Fibroblast of lung (primary cell): Measurements from ENCODE around the gene LFNG. TPM values are rescaled to one million over a fixed set of nuclear protein-coding genes. Genes with fewer than 3 reads are reported as not detected.
A peak's percentile ranks its signal among the peaks of the same experiment; 100 is the strongest.
"Not testable (repeated sequence)": the region's sequence is repeated elsewhere in the genome, so short reads cannot be mapped to it uniquely, and the experiment has no call there.

Experiments used
- DNase-seq, 2 donors: peaks; one replicate each; pipeline versions ENCODE4 v3.0.0 to v3.0.0-alpha.2; 2010; ENCODE audit warnings: low read depth in 2 of 2
- H2AFZ ChIP-seq: 2 replicates; pipeline ENCODE4 v1.5.1; 2012; ENCODE audit warnings: low read length, control low read depth, inconsistent platforms
- H3K27ac ChIP-seq: 2 replicates; pipeline ENCODE4 v1.5.1; 2011; ENCODE audit warnings: low read length, control low read depth; ENCODE audit not compliant: insufficient read depth
- H3K27me3 ChIP-seq: 2 replicates; pipeline ENCODE4 v1.5.1; 2011; ENCODE audit warnings: mild to moderate bottlenecking, low read length; ENCODE audit not compliant: control insufficient read depth, insufficient read depth
- H3K36me3 ChIP-seq: 2 replicates; pipeline ENCODE4 v1.5.1; 2011; ENCODE audit warnings: low read length; ENCODE audit not compliant: control insufficient read depth, insufficient read depth
- H3K4me1 ChIP-seq: 2 replicates; pipeline ENCODE4 v1.5.1; 2011; ENCODE audit warnings: low read length; ENCODE audit not compliant: control insufficient read depth, insufficient read depth; ENCODE audit errors: extremely low read depth
- H3K4me2 ChIP-seq: 2 replicates; pipeline ENCODE4 v1.5.1; 2011; ENCODE audit warnings: low read length, control low read depth; ENCODE audit not compliant: insufficient read depth; ENCODE audit errors: extremely low read depth
- H3K4me3 ChIP-seq, 4 experiments: fragments of 200-600 bp in 1 of 4; sonication (generic) in 1 of 4; replicated peaks in 1 of 4; 2 replicates each; pipeline ENCODE4 v1.5.1; 2011 to 2016; ENCODE audit warnings: low read length in 4 of 4, low read depth in 3 of 4, mild to moderate bottlenecking in 3 of 4, control low read depth in 2 of 4, inconsistent platforms in 1 of 4, mixed read lengths in 1 of 4; ENCODE audit not compliant: insufficient read depth in 1 of 4; ENCODE audit errors: control extremely low read depth in 1 of 4
- H3K79me2 ChIP-seq: 2 replicates; pipeline ENCODE4 v1.5.1; 2012; ENCODE audit warnings: mild to moderate bottlenecking, low read length, inconsistent platforms; ENCODE audit not compliant: control insufficient read depth, insufficient read depth
- H3K9ac ChIP-seq: 2 replicates; pipeline ENCODE4 v1.5.1; 2011; ENCODE audit warnings: mild to moderate bottlenecking, low read length, control low read depth; ENCODE audit not compliant: insufficient read depth
- H3K9me3 ChIP-seq: 2 replicates; pipeline ENCODE4 v1.5.1; 2012; ENCODE audit warnings: low read depth, low read length; ENCODE audit not compliant: control insufficient read depth, insufficient read depth
- H4K20me1 ChIP-seq: 2 replicates; pipeline ENCODE4 v1.5.1; 2011; ENCODE audit warnings: low read length; ENCODE audit not compliant: control insufficient read depth, insufficient read depth; ENCODE audit errors: extremely low read depth
- CTCF ChIP-seq, 2 donors: IDR thresholded peaks in 1 of 2; conservative IDR thresholded peaks in 1 of 2; 1 replicate in 1 of 2; 2 replicates in 1 of 2; pipeline ENCODE4 v1.5.1; 2011 to 2012; ENCODE audit warnings: low read length in 2 of 2, control low read depth in 1 of 2, inconsistent platforms in 1 of 2, low read depth in 1 of 2, mild to moderate bottlenecking in 1 of 2
- EZH2 ChIP-seq: IDR thresholded peaks from 2 replicates; pipeline ENCODE4 v1.5.1; 2012; ENCODE audit warnings: low read length, control low read depth, mild to moderate bottlenecking; ENCODE audit errors: missing control alignments
- polyA plus RNA-seq, 2 donors: library from polyadenylated mRNA; depleted of rRNA in 1 of 2; stranded (reverse) in 1 of 2; unstranded in 1 of 2; fragments of >200 nt; gene quantifications; 2 replicates each; pipeline ENCODE4 v1.2.1, GENCODE V29; 2011 to 2012; ENCODE audit warnings: missing spikeins in 1 of 2
- total RNA-seq: library from RNA; depleted of rRNA; stranded (reverse); fragments of >200 nt; gene quantifications from 2 replicates; pipeline ENCODE4 v1.2.1, GENCODE V29; 2014

Gene LFNG
- total and polyA plus RNA-seq, 2 donors (not counting 1 experiment from before 2014, with no cell fraction given) = 0.33 to 3.5 TPM

DNA sequence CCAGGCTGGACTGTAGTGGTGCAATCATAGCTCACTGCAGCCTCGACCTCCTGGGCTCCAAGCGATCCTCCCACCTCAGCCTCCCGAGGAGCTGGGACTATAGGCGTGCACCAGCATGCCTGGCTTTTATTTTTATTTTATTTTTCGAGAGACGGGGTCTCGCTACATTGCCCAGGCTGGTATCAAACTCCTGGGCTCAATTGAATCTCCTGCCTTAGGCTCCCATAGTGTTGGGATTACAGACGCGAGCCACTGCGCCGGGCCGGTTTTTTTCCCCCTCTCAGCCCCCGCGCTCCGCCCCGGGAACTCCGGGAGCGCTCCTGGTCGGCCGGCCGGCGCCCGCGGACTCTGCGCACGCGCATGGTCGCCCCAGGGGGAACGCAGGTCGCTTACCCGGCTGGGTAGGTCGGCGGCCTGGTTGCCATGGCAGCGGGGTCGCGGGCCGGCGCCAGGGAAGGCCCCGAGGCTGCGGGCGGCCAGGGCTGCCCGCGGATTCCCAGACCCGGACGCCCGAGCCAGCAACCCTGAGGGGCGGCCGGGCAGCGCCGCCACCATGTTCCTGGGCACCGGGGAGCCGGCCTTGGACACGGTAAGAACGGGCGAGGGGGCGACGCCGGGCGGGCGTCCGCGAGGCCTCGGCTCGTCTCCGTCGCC is 39.2 kb downstream of the LFNG start, which contains the start of gene IQCE:
Gene IQCE, plus strand, starts transcription at position 351 of the 654 bp plus-strand sequence. Its CDS starts 203 bp downstream, at position 554.
- peak within 1 kb of the TSS; percentile 77 for H3K27ac ChIP-seq

GRCh38 chr7:2559283-2559950 is 39.8 kb downstream of the LFNG start:
- DNase-seq = no peak
- peak overlapping the region; percentile 77 for H3K27ac ChIP-seq
- H3K9me3 ChIP-seq = no peaks in the 10 kb centered on the region
- H3K4me1 ChIP-seq = peaks cover 4% of the 10 kb centered on the region
- peak overlapping the region; percentile 72 to 84 (median 82) for H3K4me3 ChIP-seq
- no peaks in the 10 kb centered on the region for H3K27me3 ChIP-seq
- no peak for TF ChIP-seq CTCF (conservative IDR thresholded peaks at IDR 0.05 in 1 of 2, IDR thresholded peaks at IDR 0.05 in 1 of 2; ENCODE audit: low read depth in 1 of 2, low read length in 2 of 2)
- no peak for TF ChIP-seq EZH2
- H3K9ac ChIP-seq = peak overlapping the region; percentile 79
- peak overlapping the region; percentile 80 for H3K4me2 ChIP-seq
- no peaks in the 10 kb centered on the region for H4K20me1 ChIP-seq
- H2AFZ ChIP-seq = peak overlapping the region; percentile 73
- H3K79me2 ChIP-seq = peaks cover 9% of the 10 kb centered on the region
- no peaks in the 10 kb centered on the region for H3K36me3 ChIP-seq

More for the DNA sequence above, 39.2 kb downstream of the LFNG start, which contains the start of gene IQCE:
- H3K9ac ChIP-seq = peak within 1 kb of the TSS; percentile 79
- H3K9me3 ChIP-seq = no peaks in the 10 kb centered on the region
- peaks cover 4% of the 10 kb centered on the region for H3K4me1 ChIP-seq
- TF ChIP-seq CTCF (conservative IDR thresholded peaks at IDR 0.05 in 1 of 2, IDR thresholded peaks at IDR 0.05 in 1 of 2; ENCODE audit: low read depth in 1 of 2, low read length in 2 of 2) (no peak), EZH2 (no peak)
- peak within 1 kb of the TSS; percentile 80 for H3K4me2 ChIP-seq
- DNase-seq = peak; percentile 86 to 90
- peak within 1 kb of the TSS; percentile 73 for H2AFZ ChIP-seq
- no peaks in the 10 kb centered on the region for H4K20me1 ChIP-seq
- H3K36me3 ChIP-seq = no peaks in the 10 kb centered on the region
- no peaks in the 10 kb centered on the region for H3K27me3 ChIP-seq
- H3K79me2 ChIP-seq = peaks cover 13% of the 10 kb centered on the region
- H3K4me3 ChIP-seq = peak within 1 kb of the TSS; percentile 72 to 84 (median 82)

DNA sequence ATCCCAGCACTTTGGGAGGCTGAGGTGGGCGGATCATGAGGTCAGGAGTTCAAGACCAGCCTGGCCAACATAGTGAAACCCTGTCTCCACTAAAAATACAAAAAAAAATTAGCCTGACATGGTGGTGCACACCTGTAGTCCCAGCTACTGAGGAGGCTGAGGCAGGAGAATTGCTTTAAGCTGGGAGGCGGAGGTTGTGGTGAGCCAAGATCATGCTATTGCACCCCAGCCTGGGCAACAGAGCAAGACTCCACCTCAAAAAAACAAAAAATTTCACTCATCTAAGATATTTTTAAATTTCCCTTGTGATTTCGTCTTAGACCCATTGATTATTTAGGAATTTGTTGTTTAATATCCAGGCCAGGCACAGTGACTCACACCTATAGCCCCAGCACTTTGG is 44.4 kb downstream of the LFNG start:
- not testable (repeated sequence) for H4K20me1 ChIP-seq, H3K4me1 ChIP-seq, H3K9ac ChIP-seq, H3K79me2 ChIP-seq, H3K4me2 ChIP-seq, H3K27me3 ChIP-seq, H3K4me3 ChIP-seq, H3K27ac ChIP-seq, DNase-seq, H3K36me3 ChIP-seq, H2AFZ ChIP-seq, H3K9me3 ChIP-seq
